ENCODE measurements around the gene TUBA1B. TPM values are rescaled to one million over a fixed set of nuclear protein-coding genes. Genes with fewer than 3 reads are reported as not detected.

The TUBA1B gene
- total RNA-seq, 3 donors from 2014 or later (not counting 1 experiment from before 2014, with no cell fraction given): 147 to 185 (median 178) TPM

DNA sequence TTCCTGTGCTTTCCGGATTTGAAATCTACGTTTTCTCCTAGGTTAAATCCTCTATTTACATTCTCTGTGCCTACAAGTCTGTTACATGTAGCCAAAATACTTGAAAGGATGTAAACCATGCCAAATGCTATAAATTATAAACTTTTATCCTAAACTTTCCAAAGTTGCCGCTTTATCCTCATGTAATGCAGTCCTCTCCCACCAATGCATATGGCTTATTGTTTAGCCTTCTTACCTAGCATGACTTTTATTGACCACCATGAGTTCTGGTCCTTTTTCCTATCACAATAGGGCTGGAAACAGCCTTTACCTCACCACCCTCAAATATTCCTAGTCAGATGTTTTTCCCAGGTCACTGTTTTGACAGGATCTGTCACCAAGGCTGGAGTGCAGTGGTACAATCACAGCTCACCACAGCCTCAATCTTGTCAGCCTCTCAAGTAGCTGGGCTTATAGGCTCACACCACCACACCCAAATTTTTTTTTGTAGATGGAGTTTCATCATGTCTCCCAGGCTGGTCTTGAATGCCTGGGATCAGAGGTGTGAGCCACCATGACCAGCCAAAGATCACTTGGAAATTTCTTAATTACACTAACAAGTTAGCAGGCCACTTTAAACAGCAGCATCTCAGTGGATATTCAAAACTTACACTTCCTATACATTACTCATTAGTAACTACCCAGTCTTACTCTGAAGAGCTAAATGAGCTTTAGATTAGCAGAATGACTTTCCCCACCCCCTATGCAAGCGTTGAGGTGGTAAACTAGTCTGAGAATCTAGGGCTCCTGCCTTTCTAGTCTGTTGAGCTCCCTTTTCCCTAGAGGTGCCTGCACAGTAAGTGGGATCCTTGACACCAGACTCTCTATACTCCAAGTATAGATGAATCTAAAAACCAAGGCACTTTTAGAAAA lies 4.1 kb downstream of the TUBA1B start:
- no peaks in the 10 kb centered on the region for H3K9me3 Mint-ChIP-seq
- Histone ChIP-seq H3K4me1 (ENCODE audit: control insufficient read depth, insufficient read depth, low read length) (peaks cover 15% of the 10 kb centered on the region), H3K4me3 (ENCODE audit: low read length) (no peak overlapping the region), H3K36me3 (ENCODE audit: control insufficient read depth, insufficient read depth, low read length) (peaks cover 26% of the 10 kb centered on the region), H3K9me3 (ENCODE audit: control insufficient read depth, insufficient read depth, low read length) (no peaks in the 10 kb centered on the region), H3K27ac (ENCODE audit: low read length) (no peak overlapping the region), H3K27me3 (ENCODE audit: control insufficient read depth, insufficient read depth, low read length) (no peaks in the 10 kb centered on the region)
- intact Hi-C loops (cut with micrococcal nuclease): no loop called here
- ATAC-seq (no peak), DNase-seq (no peak)
- H3K27ac Mint-ChIP-seq: peak overlapping the region; percentile 64 to 73
- TF ChIP-seq, protein P1, sequence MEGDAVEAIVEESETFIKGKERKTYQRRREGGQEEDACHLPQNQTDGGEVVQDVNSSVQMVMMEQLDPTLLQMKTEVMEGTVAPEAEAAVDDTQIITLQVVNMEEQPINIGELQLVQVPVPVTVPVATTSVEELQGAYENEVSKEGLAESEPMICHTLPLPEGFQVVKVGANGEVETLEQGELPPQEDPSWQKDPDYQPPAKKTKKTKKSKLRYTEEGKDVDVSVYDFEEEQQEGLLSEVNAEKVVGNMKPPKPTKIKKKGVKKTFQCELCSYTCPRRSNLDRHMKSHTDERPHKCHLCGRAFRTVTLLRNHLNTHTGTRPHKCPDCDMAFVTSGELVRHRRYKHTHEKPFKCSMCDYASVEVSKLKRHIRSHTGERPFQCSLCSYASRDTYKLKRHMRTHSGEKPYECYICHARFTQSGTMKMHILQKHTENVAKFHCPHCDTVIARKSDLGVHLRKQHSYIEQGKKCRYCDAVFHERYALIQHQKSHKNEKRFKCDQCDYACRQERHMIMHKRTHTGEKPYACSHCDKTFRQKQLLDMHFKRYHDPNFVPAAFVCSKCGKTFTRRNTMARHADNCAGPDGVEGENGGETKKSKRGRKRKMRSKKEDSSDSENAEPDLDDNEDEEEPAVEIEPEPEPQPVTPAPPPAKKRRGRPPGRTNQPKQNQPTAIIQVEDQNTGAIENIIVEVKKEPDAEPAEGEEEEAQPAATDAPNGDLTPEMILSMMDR (IDR thresholded peaks at IDR 0.05): no peak
- 97% methylated on average over 3 of the region's 4 CpGs for WGBS (ENCODE audit: insufficient coverage)
- peaks cover 6% of the 10 kb centered on the region for H3K36me3 Mint-ChIP-seq
- no peak overlapping the region for H3K4me3 Mint-ChIP-seq
- H3K27me3 Mint-ChIP-seq (ENCODE audit: low read depth in 2 of 2): no peaks in the 10 kb centered on the region
- peaks cover 33 to 35% of the 10 kb centered on the region in 2 donors for H3K4me1 Mint-ChIP-seq

GRCh38 chr12:49121047-49121696 lies 10.0 kb downstream of the TUBA1B start:
- H3K4me1 Mint-ChIP-seq: no peaks in the 10 kb centered on the region

DNA sequence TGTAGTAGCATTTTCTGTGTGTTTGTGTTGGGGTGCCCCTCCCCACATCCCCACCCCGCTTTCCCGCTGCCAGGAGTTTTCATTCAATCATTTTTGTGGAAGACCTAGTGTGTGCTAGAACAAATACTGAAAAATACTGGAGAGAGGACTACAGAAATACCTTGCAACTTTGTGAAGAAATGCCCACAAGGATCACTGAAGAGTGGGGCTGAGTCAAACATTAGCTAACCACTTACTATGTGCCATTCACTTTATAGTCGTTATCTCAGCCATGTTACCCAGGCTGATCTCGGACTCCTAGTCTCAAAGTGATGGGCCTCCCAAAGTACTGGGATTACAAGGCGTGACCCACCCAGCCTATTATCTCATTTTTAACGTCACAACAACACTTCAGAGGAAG lies 20.0 kb downstream of the TUBA1B start:
- Histone ChIP-seq H3K36me3 (ENCODE audit: control insufficient read depth, insufficient read depth, low read length) (peaks cover 4% of the 10 kb centered on the region), H3K4me1 (ENCODE audit: control insufficient read depth, insufficient read depth, low read length) (peaks cover 24% of the 10 kb centered on the region), H3K4me3 (ENCODE audit: low read length) (peak overlapping the region; percentile 4), H3K27ac (ENCODE audit: low read length) (peak overlapping the region; percentile 64), H3K27me3 (ENCODE audit: control insufficient read depth, insufficient read depth, low read length) (no peaks in the 10 kb centered on the region), H3K9me3 (ENCODE audit: control insufficient read depth, insufficient read depth, low read length) (no peaks in the 10 kb centered on the region)
- H3K27me3 Mint-ChIP-seq (ENCODE audit: low read depth in 2 of 2): no peaks in the 10 kb centered on the region
- DNase-seq (no peak), ATAC-seq (no peak)
- peaks cover 28 to 36% of the 10 kb centered on the region in 2 donors for H3K4me1 Mint-ChIP-seq
- WGBS (ENCODE audit: insufficient coverage): 69% methylated on average over 4 of the region's 6 CpGs
- H3K27ac Mint-ChIP-seq: peak overlapping the region; percentile 98
- TF ChIP-seq, protein P1 (IDR thresholded peaks at IDR 0.05): no peak
- intact Hi-C loops (cut with micrococcal nuclease): loop anchor here (2.0 to 5.0 kb wide), 2 partner anchors 22 to 49 kb away; partner anchors contain the start of gene KMT2D
- peak overlapping the region; percentile 100 for H3K4me3 Mint-ChIP-seq
- H3K9me3 Mint-ChIP-seq: no peaks in the 10 kb centered on the region
- H3K36me3 Mint-ChIP-seq: no peaks in the 10 kb centered on the region

More at GRCh38 chr12:49121047-49121696, 10.0 kb downstream of the TUBA1B start:
- DNase-seq (peak in 1 of 2 donors; percentile 22), ATAC-seq (no peak)
- Mint-ChIP-seq H3K9me3 (no peaks in the 10 kb centered on the region), H3K27ac (no peak overlapping the region), H3K27me3 (ENCODE audit: low read depth in 2 of 2) (no peaks in the 10 kb centered on the region), H3K36me3 (no peaks in the 10 kb centered on the region), H3K4me3 (no peak overlapping the region)
- 58% methylated on average over 5 of the region's 6 CpGs for WGBS (ENCODE audit: insufficient coverage)
- Histone ChIP-seq H3K4me3 (ENCODE audit: low read length) (no peak overlapping the region), H3K27me3 (ENCODE audit: control insufficient read depth, insufficient read depth, low read length) (no peaks in the 10 kb centered on the region), H3K27ac (ENCODE audit: low read length) (no peak overlapping the region), H3K9me3 (ENCODE audit: control insufficient read depth, insufficient read depth, low read length) (no peaks in the 10 kb centered on the region), H3K36me3 (ENCODE audit: control insufficient read depth, insufficient read depth, low read length) (no peaks in the 10 kb centered on the region), H3K4me1 (ENCODE audit: control insufficient read depth, insufficient read depth, low read length) (no peaks in the 10 kb centered on the region)
- intact Hi-C loops (cut with micrococcal nuclease): no loop called here
- TF ChIP-seq, protein P1 (IDR thresholded peaks at IDR 0.05): no peak

Data from natural killer cell (primary cell).